ENCODE data around the gene FAM117A.
"Not testable (repeated sequence)": the region's sequence is repeated elsewhere in the genome, so short reads cannot be mapped to it uniquely, and the experiment has no call there.

FAM117A gene

DNA sequence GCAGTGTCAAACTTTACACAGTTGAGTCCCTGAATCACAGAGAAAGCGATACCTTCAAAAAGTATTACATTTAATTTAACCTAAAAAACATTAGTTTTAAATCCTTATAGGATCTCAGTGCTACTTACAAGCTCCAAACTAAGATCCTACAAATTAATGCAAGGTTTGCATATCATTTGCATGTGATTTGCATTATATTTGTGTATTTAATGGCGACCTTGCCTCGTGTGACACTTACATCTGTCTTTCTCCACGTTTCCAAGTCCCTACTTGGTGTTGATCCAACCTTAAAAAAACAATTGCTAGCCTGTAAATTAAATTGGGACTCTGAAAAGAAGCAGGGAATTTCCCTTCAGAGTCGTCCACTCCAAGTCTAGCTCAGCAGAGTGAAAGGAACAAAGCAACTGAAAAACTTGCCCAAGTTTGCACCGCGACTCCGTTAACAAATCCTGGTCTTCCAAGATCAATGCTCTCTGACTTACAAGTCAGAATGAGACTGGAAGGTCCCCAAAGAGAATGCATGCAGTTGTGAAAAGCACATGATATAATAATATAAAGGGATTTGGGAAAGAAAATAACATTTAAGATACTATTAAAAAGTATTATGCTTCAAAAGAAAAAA, 739 bp upstream of the FAM117A start:
- no peak for FAIRE-seq
- DNase-seq (ENCODE audit: low spot score): no peak

DNA sequence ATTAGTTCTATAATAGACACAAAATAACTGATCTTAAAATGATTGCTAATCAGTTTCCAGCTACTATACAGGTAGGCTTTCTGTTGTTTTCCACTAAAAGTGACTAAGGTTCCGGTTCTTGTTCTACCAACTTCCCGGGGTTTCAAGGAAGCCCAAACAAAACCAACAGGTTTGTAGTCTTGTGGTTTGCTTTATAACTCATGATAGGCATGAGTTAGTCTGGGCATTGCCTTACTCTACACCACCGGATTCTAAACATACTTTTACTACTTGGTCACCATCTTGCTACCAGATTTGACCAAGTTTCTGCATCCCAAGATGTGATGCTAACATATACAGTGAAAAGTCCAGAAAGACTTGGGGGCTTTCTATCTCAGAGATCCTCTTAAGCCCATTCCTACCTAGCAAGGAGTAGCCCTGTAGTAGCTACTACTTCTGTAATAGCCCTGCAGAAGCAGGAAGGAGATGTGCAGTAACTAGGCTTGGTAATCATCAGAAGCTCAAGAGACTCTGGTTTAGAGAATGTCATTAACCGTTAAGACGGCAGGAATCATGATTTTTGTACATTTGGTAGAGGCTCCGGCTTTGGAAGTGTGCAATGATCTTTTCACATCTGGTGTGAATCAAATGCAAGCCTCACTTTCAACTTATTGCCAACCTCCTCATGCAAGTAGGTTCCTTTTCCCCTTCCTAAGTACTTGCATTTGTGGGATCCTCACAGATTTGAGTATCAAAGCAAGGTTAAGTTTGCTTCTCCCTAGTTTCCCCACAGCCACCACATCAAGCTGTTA, 1.6 kb downstream of the FAM117A start:
- DNase-seq (ENCODE audit: low spot score): no peak
- FAIRE-seq: no peak

DNA sequence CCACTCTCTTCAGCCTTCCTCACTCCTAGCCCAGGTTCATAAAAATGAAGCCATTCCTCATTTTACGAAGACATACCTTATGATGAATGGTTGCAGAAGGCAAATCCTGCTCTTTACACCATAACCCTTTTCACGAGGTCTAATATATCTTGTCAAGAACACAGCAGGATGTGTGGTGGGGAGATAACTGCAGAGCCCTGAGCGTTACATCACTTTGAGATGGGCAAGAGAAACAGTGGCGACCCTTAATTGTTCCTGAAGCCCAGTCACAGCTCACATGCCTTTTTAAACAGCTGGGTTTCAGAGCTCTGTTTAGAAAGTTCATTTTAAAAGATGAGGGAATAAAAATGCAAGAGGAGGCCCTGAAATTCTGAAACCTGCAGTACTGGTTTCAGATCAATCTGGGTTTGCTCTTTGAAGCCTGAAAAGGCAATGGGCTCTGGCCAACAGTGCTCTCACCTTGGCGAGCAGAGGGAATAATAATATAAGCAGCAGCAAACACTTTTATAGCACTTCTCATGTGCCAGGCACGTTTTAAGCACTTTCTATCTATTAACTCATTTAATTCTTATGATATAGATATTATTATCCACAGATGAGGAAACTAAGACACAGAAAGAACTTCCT, 2.9 kb downstream of the FAM117A start:
- no peak for DNase-seq (ENCODE audit: low spot score)
- no peak for FAIRE-seq

DNA sequence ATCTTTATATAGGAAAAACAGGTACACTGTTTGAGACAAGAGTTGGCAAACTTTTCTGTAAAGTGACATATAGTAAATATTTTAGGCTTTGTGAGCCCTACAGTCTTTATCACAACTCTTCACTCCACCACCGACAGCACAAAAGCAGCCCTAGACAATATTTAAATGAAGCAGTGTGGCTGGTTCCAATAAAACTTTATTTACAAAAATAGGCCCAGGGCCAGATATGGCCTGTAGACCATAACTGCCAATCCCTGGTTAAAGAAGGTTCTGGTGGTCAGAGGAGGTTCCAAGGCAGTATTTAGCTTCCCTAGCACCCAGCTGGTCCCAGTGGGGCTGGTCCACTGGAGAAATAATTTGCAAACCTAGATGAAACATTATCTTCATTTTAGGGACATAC, 3.6 kb downstream of the FAM117A start:
- FAIRE-seq: no peak

DNA sequence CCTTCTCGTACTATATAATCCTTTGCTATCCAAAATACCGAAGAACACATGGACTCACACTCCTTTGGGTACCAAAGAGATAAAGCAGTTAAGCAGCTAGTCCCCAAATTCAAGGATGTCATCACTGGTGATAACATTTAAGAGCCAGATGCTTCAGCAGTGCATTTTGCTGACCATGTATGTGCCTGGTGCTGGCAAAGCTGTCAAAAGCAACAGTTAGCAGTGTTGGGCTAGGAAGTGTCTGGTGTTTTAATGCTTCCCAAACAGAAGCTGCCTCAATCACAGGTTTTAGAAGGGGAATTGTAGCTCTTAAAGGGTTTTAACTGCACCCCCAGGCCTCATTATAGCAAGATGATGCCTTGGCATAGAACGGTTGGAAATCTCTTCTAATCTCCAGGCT, 4.7 kb downstream of the FAM117A start:
- DNase-seq (ENCODE audit: low spot score) (no peak), FAIRE-seq (no peak)

More for the DNA sequence above, 3.6 kb downstream of the FAM117A start:
- DNase-seq (ENCODE audit: low spot score): no peak

DNA sequence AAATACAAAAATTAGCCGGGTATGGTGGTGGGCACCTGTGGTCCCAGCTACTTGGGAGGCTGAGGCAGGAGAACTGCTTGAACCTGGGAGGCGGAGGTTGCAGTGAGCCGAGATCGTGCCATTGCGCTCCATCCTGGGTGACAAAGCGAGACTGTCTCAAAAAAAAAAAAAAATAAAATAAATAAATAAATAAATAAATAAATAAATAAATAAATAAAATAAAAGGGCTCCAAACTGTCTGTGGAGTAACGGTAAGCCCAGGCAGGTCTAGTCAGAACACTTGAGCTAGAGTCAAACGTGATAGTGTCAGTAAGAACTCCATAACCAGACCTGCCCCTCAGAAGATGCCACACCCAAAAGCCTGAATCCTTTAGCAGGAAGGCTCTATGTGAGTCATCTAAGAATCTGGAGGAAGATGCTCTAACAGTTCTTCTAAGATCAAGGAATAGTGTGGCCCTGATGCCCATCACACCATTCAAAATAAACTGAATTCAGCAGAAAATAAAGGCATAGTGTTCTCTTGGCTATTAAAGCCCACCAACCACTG, 5.4 kb downstream of the FAM117A start:
- FAIRE-seq; DNase-seq (ENCODE audit: low spot score): not testable (repeated sequence)

DNA sequence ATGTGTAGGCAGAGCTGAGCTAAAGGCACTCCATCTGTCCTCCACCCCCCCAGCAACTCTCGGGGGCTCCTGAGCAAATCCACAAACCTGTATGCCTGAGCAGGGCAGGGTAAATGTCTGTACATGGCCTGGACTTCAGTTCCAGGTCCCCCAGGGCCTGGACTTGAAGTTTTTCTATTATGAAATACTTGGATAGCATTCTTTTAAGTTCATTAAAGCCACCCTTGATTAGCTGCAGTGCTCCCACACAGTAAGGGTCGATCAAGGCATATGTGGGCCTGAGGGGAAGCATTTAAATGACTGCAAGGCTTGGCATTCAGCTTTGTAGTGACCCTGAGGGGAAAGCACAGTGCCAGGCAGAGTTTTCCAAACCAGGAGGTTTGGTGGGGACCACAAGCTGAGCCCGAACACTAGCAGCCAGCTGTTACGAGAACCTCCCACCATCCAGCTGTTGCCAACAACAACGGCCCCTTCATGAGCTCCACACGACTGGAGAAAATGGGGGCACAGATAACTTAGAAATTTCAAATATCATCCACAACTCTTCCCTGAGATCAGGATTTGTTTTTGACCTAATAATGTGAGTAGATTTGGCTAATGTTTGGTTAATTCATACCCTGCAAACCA, 6.7 kb downstream of the FAM117A start:
- FAIRE-seq (no peak), DNase-seq (ENCODE audit: low spot score) (no peak)

DNA sequence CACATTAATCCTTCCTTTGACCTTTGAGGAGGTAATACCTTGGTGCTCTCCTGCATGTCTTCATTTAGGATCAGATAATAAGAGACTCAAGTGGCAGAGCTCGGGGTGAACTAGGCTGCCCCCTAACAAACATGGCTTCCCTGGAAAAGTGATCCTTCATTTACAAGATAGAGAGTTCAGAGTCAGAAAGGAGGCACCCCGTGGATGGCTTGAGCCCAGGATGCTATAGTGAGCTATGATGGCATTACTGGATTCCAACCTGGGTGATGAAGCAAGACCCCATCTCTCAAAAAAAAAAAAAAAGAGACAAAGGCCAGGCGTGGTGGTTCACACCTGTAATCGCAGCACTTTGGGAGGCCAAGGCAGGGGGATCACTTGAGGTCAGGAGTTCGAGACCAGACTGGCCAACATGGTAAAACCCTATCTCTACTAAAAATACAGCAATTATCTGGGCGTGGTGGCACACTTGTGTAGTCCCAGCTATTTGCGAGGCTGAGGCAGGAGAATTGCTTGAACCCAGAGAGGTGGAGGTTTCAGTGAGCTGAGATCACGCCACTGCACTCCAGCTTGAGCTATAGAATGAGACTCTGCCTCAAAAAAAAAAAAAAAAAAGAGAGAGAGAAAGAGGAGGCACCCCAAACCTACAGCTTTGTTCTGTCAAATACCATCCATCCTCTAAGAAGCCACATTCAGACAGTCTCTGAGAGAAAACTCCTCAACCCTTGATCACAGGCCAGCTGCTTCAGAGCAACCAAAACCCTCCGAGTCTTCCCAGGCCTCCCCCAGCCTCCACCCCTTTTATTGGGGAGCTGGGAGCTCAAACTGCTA, 7.4 kb downstream of the FAM117A start:
- DNase-seq (ENCODE audit: low spot score) (no peak), FAIRE-seq (no peak)

DNA sequence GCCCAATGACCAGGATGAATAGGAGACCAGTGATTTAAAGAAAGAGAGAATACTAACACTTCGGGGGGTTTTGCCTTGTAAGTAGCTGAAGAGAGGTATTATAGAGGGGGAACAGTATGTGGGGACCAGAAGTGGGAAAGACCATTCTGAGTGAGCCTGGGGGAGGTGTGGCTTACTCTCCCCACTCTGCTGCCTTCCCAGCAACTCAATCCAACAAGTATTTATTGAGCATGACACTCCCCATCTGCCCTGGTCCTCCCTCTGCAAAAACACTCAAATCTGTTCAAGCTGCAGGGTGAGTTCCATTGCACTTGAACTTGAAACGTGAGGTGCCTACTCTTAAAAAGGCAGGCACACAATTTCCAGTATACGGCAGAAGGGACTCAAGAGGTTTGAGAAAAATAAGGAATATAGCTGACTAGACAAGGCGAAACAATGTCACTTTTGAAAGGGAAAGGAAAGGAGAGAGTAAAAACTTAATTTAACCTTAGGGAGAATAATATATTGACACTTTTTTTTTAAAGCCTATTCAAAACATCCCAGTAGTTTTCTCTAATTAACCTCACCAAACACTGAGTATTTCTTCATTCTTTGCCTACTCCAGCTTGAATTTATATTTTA, 8.2 kb downstream of the FAM117A start:
- no peak for DNase-seq (ENCODE audit: low spot score)
- no peak for FAIRE-seq

DNA sequence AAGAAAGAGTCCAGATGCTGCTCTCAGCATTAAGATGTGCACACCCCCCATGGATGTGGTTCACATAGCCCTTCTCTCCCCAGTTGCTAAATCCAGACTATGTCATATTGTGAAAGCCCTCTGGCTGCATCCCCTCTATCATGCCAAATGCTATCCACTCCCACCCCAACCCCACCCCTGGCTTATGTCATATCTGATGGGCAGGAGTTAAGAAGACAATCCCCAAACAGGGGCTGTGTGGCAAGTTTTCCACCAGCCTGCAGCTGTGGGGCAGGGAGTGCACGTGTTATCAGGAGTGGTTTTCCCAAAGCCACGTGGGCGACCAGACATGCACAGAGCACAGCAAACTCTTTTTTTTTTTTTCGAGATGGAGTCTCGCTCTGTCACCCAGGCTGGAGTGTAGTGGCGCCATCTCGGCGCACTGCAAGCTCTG, 10.0 kb downstream of the FAM117A start:
- FAIRE-seq (no peak), DNase-seq (ENCODE audit: low spot score) (no peak)

DNA sequence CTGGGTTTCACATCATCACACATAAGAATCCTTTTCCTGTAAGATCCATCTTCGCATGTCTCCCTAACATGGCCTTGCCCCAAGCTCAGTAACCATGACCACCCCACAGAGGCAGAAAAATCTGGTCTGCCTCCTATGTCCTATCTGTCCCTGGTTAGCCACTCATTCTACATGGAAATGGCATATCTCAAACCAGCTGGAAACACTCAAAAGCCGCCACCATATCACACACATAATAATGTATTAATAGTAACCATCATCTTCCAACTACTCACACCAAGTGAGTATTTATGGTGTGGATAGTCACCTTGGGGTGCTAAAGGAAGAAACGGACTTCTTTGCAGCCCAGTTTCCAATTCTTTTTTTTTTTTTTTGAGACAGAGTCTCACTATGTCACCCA, 11.4 kb downstream of the FAM117A start:
- DNase-seq (ENCODE audit: low spot score): no peak
- no peak for FAIRE-seq

DNA sequence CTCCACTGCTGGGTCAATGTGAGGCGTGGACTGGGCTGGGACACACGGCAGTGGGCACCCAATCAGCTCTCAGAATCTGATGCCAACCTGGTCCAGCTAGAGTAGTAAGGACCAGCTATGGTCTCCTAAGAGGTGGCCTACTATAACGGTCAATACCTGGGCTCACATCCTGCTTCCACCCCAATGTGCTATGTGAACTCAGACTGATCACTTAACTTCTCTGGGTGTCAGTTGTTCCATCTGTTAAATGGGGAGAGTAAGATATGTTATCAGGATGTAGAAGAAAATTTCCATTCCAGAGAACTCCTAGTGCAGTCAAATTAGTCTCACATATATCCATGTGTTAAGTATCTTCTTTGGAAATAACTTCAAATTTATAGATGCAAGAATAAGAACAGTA, 14.2 kb downstream of the FAM117A start:
- DNase-seq (ENCODE audit: low spot score) (no peak), FAIRE-seq (no peak)

DNA sequence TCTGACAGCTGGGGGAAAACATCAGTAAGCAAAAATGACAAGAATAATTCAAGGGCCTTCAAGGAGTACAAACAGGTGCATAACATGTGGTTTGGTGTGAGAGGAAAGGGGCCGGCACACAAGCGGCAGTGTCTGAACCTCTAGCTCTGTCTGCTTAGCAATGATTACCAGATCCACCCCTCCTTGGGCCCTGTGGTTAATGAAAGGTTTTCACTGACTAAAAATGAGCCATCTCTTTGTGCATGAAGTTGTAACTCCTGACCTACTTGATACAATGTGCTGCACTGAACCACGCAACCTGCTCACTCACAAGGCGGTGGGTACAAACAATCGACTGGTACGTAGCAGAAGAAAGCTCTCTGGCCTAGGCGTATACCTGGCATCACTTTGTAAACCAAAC, 15.1 kb downstream of the FAM117A start:
- no peak for DNase-seq (ENCODE audit: low spot score)
- no peak for FAIRE-seq

DNA sequence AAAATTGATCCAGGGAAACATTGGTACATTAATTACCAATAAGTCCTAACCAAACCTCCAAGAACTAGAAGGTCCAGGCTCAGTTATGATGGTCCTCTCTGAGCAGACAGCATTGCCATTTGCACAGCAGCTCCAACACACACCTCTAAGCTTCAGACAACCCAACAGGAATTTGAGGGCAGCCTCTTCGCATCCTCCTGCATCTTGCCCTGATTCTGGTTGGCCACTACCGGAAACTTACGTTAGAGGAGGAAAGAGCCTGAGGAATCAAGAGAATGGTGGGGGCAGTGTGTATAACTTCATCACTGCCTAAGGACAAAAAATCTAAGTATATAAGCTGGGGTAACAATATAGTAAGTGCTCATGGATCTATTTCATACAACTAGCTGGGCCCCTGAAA, 15.7 kb downstream of the FAM117A start:
- no peak for FAIRE-seq
- no peak for DNase-seq (ENCODE audit: low spot score)

DNA sequence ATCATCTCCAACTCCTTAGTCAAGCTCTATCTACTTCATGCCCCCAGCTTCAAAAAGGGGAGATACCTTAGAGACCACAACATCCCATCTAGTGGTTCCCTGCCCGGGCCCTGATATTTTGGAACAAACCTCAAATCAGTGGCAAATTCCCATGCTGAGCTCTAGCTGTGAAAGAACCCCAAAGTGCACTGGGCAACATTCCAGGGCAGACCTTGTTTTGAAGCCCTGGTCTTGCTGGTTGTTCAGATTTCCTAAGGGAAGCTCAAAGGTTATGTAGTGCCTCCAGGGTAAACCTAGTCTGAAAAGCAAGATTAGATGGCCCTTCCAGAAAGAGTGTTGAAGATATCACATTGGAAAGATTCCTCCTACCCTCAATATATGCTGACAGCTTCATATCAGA, 16.3 kb downstream of the FAM117A start:
- no peak for DNase-seq (ENCODE audit: low spot score)
- FAIRE-seq: no peak

DNA sequence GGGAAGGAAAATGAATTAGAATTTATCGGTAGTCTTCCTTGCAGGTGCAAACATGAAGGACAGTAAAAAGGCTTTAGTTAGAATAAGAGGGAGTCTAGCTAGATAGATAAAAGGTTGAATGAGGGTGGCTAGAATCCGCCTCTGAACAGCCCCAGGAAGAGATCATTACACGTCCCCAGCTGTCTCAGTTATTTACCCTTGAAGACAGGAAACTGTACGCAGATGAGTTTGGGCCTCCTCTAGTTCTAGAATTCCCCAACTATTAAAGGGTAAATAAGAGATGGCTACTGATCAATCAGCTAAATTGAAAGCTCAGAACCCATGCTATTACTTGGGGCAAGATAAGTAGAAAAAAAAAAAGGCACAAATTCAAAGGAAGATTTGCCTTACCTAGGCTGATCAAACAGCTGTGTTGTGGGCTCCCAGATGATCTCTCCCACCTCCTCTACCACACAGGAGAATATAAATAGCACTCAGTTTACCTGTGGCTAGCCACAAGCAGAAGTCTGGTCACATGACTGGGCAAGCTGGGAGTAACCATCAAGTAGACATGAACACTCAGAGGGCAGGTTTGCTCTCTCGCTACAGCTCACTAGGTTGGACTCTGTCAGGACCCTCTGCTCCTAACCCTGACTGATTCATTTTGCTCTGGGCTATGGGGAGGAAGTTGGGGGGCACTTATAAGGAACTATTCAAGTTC, 17.0 kb downstream of the FAM117A start:
- DNase-seq (ENCODE audit: low spot score) (no peak), FAIRE-seq (no peak)

DNA sequence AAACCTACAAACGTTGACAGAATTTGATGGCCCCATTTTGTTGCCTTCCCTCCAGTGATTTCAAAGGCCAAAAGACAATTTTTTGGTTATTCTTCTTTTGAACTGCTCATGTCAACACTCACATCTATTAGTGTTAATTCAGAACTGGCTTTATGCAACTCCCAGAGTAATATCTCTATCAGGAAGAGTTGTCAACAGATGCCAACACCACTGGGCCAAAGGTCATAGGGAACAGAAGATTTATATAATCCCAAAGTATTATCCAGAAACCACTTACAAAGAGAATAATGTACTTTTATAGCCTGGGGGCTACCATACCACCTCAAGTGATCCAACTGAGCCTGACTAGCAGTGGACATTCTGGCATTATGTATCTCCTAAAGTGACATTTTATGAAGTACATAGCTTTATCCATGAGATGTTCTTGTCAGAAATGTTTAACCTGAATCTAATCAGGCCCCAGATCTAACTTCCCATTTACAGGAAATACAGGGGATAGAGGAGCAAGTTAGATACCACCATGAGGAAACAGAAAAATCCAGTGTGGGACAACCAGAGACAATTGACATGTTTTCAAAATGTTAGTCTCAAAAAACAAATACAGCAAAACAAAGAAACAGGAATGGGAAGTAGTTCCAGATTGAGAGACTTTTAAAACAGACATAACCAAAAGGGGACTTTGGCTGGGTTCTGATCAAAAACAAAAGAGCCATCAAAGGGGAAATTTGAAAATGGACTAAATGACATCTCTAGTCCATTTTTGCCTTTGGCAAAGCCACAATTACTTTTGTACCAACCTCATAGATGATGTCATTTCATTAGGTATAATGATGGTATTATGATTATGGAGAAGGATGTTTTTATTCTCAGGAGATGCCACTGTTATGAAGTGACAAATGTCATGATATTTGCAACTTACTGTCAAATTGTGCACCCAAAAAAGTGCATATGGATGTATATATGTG, 18.5 kb downstream of the FAM117A start:
- no peak for FAIRE-seq
- DNase-seq (ENCODE audit: low spot score): no peak

DNA sequence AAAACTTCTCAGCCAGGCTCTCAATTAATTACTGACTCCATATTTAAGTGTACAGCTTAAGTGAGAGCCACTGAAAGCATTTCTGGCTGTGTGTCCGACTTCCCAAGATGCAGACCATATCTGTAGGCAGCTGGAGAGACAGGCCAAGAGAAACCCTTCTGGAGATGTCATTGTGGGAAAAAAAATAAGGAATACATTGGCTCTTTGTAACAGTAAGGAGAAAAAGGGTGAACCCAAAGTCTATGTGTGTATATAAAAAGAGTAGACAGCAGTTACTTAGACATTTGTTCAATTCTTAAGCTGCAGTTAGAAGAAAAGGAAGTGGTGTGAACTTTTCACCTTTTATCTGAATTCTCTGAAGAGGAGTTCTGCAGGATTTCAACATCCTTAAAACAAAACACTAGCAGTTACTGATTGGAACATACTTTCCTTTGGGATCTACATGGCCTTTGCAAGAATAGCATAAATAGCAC, 21.7 kb downstream of the FAM117A start:
- FAIRE-seq: no peak
- no peak for DNase-seq (ENCODE audit: low spot score)

DNA sequence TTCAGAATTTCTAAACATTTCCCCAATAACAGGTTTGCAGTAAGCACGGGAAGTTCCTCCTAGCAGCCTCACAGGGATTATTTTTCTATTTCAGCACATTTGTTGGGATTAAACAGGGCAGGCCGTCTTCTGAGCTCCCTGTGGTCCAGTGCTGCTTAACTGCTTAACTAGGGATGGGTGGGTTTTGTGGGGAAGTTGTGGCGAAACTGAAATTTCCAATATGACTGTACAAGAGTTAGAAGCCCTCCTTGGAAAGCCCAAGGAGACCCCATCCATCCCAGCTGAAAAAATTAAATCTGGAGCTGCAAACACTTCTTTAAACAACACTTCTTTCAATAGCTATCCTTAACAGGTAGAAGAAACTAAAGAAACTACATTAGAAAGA, 22.2 kb downstream of the FAM117A start:
- FAIRE-seq (no peak), DNase-seq (ENCODE audit: low spot score) (no peak)

Measured in RCC 7860 (cell line).